WI38 (cell line): Measurements from ENCODE around the gene SEMA5A.

Experiments used
- H3K4me3 ChIP-seq: 2 replicates; pipeline ENCODE4 v1.5.1; 2011; ENCODE audit warnings: low read depth, mild to moderate bottlenecking, control low read depth, low read length
- CTCF ChIP-seq: IDR thresholded peaks from 2 replicates; pipeline ENCODE4 v1.5.1; 2012; ENCODE audit warnings: low read depth, mild to moderate bottlenecking, control low read depth, low read length

The SEMA5A gene

GRCh38 chr5:9207817-9208418 is 338.0 kb downstream of the SEMA5A start:
- no peak overlapping the region for H3K4me3 ChIP-seq
- no peak for TF ChIP-seq CTCF

GRCh38 chr5:9202636-9203035 is 343.2 kb downstream of the SEMA5A start:
- TF ChIP-seq CTCF = no peak
- no peak overlapping the region for H3K4me3 ChIP-seq

- TF ChIP-seq CTCF = no peak
- no peak overlapping the region for H3K4me3 ChIP-seq
These were observed 344.1 kb downstream of the SEMA5A start for GRCh38 chr5:9201761-9202160.

GRCh38 chr5:9201011-9201410 is 344.9 kb downstream of the SEMA5A start:
- no peak for TF ChIP-seq CTCF
- H3K4me3 ChIP-seq = no peak overlapping the region

- TF ChIP-seq CTCF = no peak
- no peak overlapping the region for H3K4me3 ChIP-seq
These were observed 347.5 kb downstream of the SEMA5A start for GRCh38 chr5:9198394-9198793.

- TF ChIP-seq CTCF = no peak
- no peak overlapping the region for H3K4me3 ChIP-seq
These were observed 348.0 kb downstream of the SEMA5A start for GRCh38 chr5:9197881-9198260.

- no peak overlapping the region for H3K4me3 ChIP-seq
- TF ChIP-seq CTCF = no peak
These were observed 349.3 kb downstream of the SEMA5A start for GRCh38 chr5:9196403-9197227.
